Calu3 (cell line): ENCODE results near the gene CNR2. TPM values are rescaled to one million over a fixed set of nuclear protein-coding genes. Genes with fewer than 3 reads are reported as not detected.

Source experiments
- BruUV-seq: library from RNA; stranded (reverse); fragments of 400-500 nt; replicated peaks from 2 replicates; lab custom pipeline; 2021; lab: Mats Ljungman, UMichigan
- CTCF ChIA-PET: fragments of 300-600 bp; sonication (Branson Sonifier 250); formaldehyde crosslinking; loops from one replicate; lab custom pipeline; 2022; ENCODE audit warnings: antibody characterized with exemption; lab: Charles Lee
- DNase-seq: peaks from one replicate; pipeline ENCODE4 v3.0.0; 2022
- H3K27ac Mint-ChIP-seq: one replicate; pipeline ENCODE4 v1.8.0; 2022; ENCODE audit warnings: mixed read lengths; ENCODE audit not compliant: unreplicated experiment
- H3K27me3 Mint-ChIP-seq: one replicate; pipeline ENCODE4 v1.8.0; 2022; ENCODE audit warnings: mixed read lengths; ENCODE audit not compliant: unreplicated experiment
- H3K36me3 Mint-ChIP-seq: one replicate; pipeline ENCODE4 v1.8.0; 2022; ENCODE audit warnings: mild to moderate bottlenecking, moderate library complexity, mixed read lengths; ENCODE audit not compliant: insufficient read depth, unreplicated experiment
- H3K4me1 Mint-ChIP-seq: one replicate; pipeline ENCODE4 v1.8.0; 2022; ENCODE audit warnings: mild to moderate bottlenecking, low read depth, mixed read lengths; ENCODE audit not compliant: unreplicated experiment
- H3K4me3 Mint-ChIP-seq: one replicate; pipeline ENCODE4 v1.8.0; 2022; ENCODE audit warnings: mild to moderate bottlenecking, low read depth, moderate library complexity, mixed read lengths; ENCODE audit not compliant: unreplicated experiment
- H3K9me3 Mint-ChIP-seq: one replicate; pipeline ENCODE4 v1.8.0; 2022; ENCODE audit warnings: low read depth, mixed read lengths; ENCODE audit not compliant: unreplicated experiment
- CTCF ChIP-seq: fragments of 200-600 bp; IDR thresholded peaks from one replicate; pipeline ENCODE4 v1.8.0; 2022; ENCODE audit warnings: antibody characterized with exemption; ENCODE audit not compliant: unreplicated experiment
- intact Hi-C: fragments of 100-400 bp; cut with micrococcal nuclease; formaldehyde crosslinking; loops from one replicate; pipeline ENCODE4 v1.10.0; 2022; ENCODE audit not compliant: unreplicated experiment
- total RNA-seq: library from RNA; stranded (reverse); gene quantifications from 2 replicates; pipeline ENCODE4 v1.2.3, GENCODE V29; 2022

Gene CNR2
- total RNA-seq, 1 experiment from 2014 or later, result not detected

GRCh38 chr1:23930270-23930669 is 17.1 kb upstream of the CNR2 start:
- DNase-seq, result no peak
- Mint-ChIP-seq H3K36me3 (no peaks in the 10 kb centered on the region), H3K4me1 (no peaks in the 10 kb centered on the region), H3K9me3 (no peaks in the 10 kb centered on the region), H3K4me3 (no peak overlapping the region), H3K27ac (no peak overlapping the region), H3K27me3 (no peaks in the 10 kb centered on the region)
- intact Hi-C loops, result no loop called here
- BruUV-seq, result no TSS peak
- CTCF ChIA-PET, result no interaction called here
- no peak for TF ChIP-seq CTCF

GRCh38 chr1:23928789-23929188 is 15.6 kb upstream of the CNR2 start:
- Mint-ChIP-seq H3K27me3 (no peaks in the 10 kb centered on the region), H3K36me3 (no peaks in the 10 kb centered on the region), H3K4me1 (no peaks in the 10 kb centered on the region), H3K9me3 (no peaks in the 10 kb centered on the region), H3K27ac (no peak overlapping the region), H3K4me3 (no peak overlapping the region)
- DNase-seq, result no peak
- no peak for TF ChIP-seq CTCF
- CTCF ChIA-PET, result no interaction called here
- intact Hi-C loops, result no loop called here
- BruUV-seq, result no TSS peak

DNA sequence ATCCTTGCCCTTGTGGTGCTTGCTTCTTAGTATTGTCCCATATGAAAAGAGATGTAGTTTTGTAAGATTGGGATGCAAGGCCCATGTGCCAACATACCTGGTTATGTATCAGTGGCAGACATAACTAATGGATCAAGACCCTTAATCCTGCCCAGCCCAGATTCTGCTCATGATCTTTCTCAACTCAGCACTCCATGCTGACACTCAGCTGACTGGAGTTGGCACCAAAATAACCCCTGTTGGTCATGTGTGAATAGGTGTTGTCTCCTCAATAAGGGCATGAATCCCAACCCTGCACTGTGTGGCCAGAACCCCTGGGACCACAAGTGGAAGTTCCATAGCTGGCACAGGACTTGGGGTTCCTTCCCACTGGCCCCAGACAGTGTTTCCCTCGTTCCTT is 13.9 kb upstream of the CNR2 start:
- no TSS peak for BruUV-seq
- intact Hi-C loops, result no loop called here

GRCh38 chr1:23925279-23925678 is 12.1 kb upstream of the CNR2 start:
- TF ChIP-seq CTCF, result no peak
- Mint-ChIP-seq H3K4me3 (no peak overlapping the region), H3K27me3 (no peaks in the 10 kb centered on the region), H3K9me3 (no peaks in the 10 kb centered on the region), H3K36me3 (no peaks in the 10 kb centered on the region), H3K4me1 (no peaks in the 10 kb centered on the region), H3K27ac (no peak overlapping the region)
- CTCF ChIA-PET, result no interaction called here
- no peak for DNase-seq
- intact Hi-C loops, result no loop called here
- no TSS peak for BruUV-seq

More for the DNA sequence above, 13.9 kb upstream of the CNR2 start:
- no peak for DNase-seq
- H3K4me3 Mint-ChIP-seq, result no peak overlapping the region
- no peak overlapping the region for H3K27ac Mint-ChIP-seq
- CTCF ChIA-PET, result no interaction called here
- no peaks in the 10 kb centered on the region for H3K36me3 Mint-ChIP-seq
- no peak for TF ChIP-seq CTCF
- H3K27me3 Mint-ChIP-seq, result no peaks in the 10 kb centered on the region
- no peaks in the 10 kb centered on the region for H3K9me3 Mint-ChIP-seq
- H3K4me1 Mint-ChIP-seq, result no peaks in the 10 kb centered on the region

DNA sequence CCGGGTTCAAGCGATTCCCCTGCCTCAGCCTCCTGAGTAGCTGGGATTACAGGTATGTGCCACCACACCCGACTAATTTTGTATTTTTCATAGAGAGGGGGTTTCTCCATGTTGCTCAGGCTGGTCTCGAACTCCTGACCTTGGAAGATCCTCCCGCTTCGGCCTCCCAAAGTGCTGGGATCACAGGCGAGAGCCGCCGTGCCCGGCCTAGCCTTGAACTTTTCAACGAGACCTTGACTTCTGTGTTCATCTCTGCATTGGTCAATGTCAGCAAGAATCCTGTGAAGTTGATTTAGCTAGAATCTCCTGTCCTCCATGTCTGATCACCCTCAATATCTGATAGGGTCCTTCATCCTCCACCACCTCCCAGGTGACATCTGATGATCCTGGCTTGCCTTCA is 11.4 kb upstream of the CNR2 start:
- no peak overlapping the region for H3K4me3 Mint-ChIP-seq
- no TSS peak for BruUV-seq
- H3K27ac Mint-ChIP-seq, result no peak overlapping the region
- DNase-seq, result no peak
- TF ChIP-seq CTCF, result no peak
- CTCF ChIA-PET, result no interaction called here
- no peaks in the 10 kb centered on the region for H3K4me1 Mint-ChIP-seq
- no peaks in the 10 kb centered on the region for H3K9me3 Mint-ChIP-seq
- no peaks in the 10 kb centered on the region for H3K27me3 Mint-ChIP-seq
- H3K36me3 Mint-ChIP-seq, result no peaks in the 10 kb centered on the region
- intact Hi-C loops, result no loop called here
